GM18499 (cell line): ENCODE results near the gene C5orf52.
"Not testable (repeated sequence)": the region's sequence is repeated elsewhere in the genome, so short reads cannot be mapped to it uniquely, and the experiment has no call there.

Source experiments
- ATAC-seq: cut with Tn5 transposase; IDR thresholded peaks from one replicate; pipeline ENCODE4 v1.9.1; 2021; ENCODE audit warnings: moderate number of reproducible peaks; ENCODE audit not compliant: insufficient read depth, unreplicated experiment

The C5orf52 gene

DNA sequence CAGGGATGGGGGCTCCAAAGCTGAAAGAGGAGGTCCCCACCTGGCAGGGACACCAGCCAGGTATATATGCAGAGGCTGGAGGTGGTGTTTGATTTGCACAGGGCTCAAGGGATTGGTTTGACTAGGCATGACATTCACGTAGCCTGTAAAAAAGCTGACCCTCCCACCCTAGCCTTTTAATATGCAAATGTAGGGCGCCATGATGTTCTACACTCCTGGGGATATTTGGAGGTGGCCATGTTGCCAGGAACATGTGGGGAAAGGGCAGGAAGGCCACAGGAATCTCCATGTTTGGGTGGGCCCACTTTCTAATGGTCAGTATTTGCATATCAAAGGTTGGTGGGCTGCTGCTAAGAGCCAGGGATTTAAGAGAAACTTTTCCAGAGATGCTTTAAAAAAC, 47.9 kb downstream of the C5orf52 start:
- ATAC-seq: no peak

- no peak for ATAC-seq
Measured at GRCh38 chr5:157721159-157721558, 49.8 kb downstream of the C5orf52 start.

DNA sequence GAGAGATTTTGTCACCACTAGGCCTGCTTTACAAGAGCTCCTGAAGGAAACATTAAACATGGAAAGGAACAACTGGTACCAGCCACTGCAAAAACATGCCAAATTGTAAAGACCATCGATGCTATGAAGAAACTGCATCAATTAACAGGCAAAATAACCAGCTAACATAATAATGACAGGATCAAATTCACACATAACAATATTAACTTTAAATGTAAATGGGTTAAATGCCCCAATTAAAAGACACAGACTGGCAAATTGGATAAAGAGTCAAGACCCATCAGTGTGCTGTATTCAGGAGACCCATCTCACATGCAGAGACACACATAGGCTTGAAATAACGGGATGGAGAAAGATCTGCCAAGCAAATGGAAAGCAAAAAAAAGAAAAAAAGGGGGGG, 51.6 kb downstream of the C5orf52 start:
- not testable (repeated sequence) for ATAC-seq

GRCh38 chr5:157726607-157727006, 55.3 kb downstream of the C5orf52 start:
- not testable (repeated sequence) for ATAC-seq

DNA sequence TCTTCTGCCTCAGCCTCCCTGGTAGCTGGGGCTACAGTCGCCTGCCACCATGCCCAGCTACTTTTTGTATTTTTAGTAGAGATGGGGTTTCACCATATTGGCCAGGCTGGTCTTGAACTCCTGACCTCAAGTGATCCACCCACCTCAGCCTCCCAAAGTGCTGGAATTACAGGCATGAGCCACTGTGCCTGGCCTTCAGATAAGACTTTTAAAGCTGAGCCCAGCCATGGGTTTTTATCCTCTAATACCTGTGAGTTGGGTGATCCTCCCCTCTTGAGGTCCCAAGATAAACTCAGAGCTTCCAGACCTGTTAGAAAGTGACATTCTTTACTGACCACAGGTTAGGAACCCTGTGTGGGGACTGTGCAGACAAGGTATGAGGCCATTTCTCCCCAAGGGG, 56.5 kb downstream of the C5orf52 start:
- not testable (repeated sequence) for ATAC-seq
